GM18505 (cell line): ENCODE data around the gene COX5B.
A peak's percentile ranks its signal among the peaks of the same experiment; 100 is the strongest.
"Not testable (repeated sequence)": the region's sequence is repeated elsewhere in the genome, so short reads cannot be mapped to it uniquely, and the experiment has no call there.

Source experiments
- ATAC-seq: cut with Tn5 transposase; IDR thresholded peaks from one replicate; pipeline ENCODE4 v1.9.1; 2021; ENCODE audit not compliant: unreplicated experiment
- POLR2A ChIP-seq: IDR thresholded peaks from 4 replicates; pipeline ENCODE4 v1.6.1; 2011; ENCODE audit warnings: borderline replicate concordance; ENCODE audit not compliant: insufficient read depth, insufficient read length; ENCODE audit errors: extremely low read depth

COX5B gene

GRCh38 chr2:97645695-97646629, at the start of gene COX5B:
COX5B (plus strand) TSS chr2:97646062; CDS start chr2:97646087, 25 bp downstream.
- peak; percentile 97 for TF ChIP-seq POLR2A
- ATAC-seq = peak; percentile 97

GRCh38 chr2:97596180-97596579, 49.7 kb upstream of the COX5B start:
- not testable (repeated sequence) for ATAC-seq

GRCh38 chr2:97601537-97601936, 44.3 kb upstream of the COX5B start:
- ATAC-seq = not testable (repeated sequence)

GRCh38 chr2:97605109-97605508, 40.8 kb upstream of the COX5B start:
- not testable (repeated sequence) for ATAC-seq

GRCh38 chr2:97605524-97606339, 40.1 kb upstream of the COX5B start:
- ATAC-seq = not testable (repeated sequence)

GRCh38 chr2:97608745-97609144, 37.1 kb upstream of the COX5B start:
- not testable (repeated sequence) for ATAC-seq

- not testable (repeated sequence) for ATAC-seq
Observed at GRCh38 chr2:97611895-97612294, 34.0 kb upstream of the COX5B start.

- ATAC-seq = not testable (repeated sequence)
Observed at GRCh38 chr2:97615746-97616145, 30.1 kb upstream of the COX5B start.

GRCh38 chr2:97617911-97618310, 28.0 kb upstream of the COX5B start:
- TF ChIP-seq POLR2A = no peak
- ATAC-seq = no peak

- not testable (repeated sequence) for ATAC-seq
Observed at GRCh38 chr2:97618939-97619827, 26.7 kb upstream of the COX5B start.

GRCh38 chr2:97620492-97620891, 25.4 kb upstream of the COX5B start:
- not testable (repeated sequence) for ATAC-seq

- ATAC-seq = not testable (repeated sequence)
Observed at GRCh38 chr2:97622976-97623375, 22.9 kb upstream of the COX5B start.

GRCh38 chr2:97625354-97626048, 20.4 kb upstream of the COX5B start:
- ATAC-seq = not testable (repeated sequence)

- not testable (repeated sequence) for ATAC-seq
Observed at GRCh38 chr2:97626049-97626430, 19.8 kb upstream of the COX5B start.
